HG03060 (cell line): Measurements from ENCODE around the gene DDX41.

Experiments used
- ATAC-seq: cut with Tn5 transposase; IDR thresholded peaks from one replicate; pipeline ENCODE4 v1.9.1; 2021; ENCODE audit warnings: low read depth, moderate number of reproducible peaks; ENCODE audit not compliant: unreplicated experiment

The DDX41 gene

DNA sequence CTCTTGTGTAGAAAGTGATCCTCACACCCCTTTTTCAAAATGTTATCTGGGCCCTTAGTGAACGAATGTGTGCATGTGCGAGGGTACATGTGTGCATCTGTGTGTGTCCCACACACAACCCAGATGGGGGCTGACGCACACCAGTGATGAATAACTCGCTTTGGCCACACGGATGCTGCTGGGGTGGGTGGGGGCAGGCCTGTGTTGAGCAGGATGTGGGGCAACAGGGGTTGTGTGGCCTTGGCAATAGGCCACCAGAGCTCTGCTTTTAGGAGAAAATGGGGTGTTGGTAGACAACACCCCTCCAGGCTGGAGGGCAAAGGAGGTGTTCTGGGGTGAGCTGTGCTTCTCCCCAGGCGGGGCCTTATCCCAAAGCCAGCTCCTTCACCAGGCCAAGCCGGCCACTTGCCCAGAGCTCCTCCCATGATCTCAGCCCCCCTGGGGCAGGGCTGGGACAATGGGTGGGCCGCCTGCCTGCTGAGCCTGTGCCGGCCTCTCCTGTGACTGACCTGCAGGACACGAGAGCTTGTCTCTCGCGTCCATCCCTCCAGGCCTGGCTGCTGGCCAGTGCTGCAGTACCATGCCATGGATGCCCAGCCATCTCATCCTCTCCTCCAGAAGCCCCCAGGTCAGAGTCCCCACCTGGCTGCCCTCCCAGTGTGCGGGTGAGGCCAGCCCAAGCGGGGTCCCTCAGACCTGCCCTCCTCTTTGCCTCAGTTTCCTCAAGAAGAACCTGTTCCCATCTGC, 45.0 kb downstream of the DDX41 start:
- ATAC-seq, result no peak

DNA sequence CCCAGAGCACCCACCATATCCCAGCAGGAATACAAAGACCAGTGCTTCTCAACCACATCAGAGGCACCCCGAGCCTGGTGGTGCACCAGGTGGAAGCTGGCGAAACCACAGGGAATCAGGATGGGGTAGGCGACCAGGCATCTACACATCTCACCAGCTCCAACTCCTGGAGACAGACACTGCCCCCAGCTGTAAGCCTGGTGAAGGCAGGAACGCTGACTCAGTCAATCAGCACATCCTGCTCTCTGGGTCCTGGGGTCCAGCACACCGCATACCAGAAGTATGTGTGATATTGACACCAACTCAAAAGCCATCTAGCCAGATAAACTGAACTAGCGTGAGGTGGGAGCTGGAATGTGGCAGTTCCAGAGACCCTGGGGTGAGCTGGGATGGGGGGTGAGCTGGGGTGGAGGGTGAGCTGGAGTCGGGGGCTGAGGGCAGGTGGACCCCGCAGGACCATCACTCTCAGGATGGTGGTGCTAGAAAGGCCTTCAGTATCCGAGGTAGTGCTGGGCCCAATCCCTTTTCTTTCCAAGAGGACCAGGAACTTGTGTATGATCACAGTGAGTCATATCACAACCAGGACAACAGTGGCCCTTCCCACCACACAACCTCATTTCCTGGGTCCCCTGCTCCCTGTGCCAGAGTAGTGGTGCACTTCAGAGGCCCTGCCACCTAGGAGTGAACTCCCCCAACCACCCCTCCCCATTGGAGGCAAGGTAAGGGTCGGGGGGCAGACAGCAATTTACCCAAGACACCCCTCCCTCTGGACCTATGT, 45.8 kb downstream of the DDX41 start:
- ATAC-seq, result no peak

DNA sequence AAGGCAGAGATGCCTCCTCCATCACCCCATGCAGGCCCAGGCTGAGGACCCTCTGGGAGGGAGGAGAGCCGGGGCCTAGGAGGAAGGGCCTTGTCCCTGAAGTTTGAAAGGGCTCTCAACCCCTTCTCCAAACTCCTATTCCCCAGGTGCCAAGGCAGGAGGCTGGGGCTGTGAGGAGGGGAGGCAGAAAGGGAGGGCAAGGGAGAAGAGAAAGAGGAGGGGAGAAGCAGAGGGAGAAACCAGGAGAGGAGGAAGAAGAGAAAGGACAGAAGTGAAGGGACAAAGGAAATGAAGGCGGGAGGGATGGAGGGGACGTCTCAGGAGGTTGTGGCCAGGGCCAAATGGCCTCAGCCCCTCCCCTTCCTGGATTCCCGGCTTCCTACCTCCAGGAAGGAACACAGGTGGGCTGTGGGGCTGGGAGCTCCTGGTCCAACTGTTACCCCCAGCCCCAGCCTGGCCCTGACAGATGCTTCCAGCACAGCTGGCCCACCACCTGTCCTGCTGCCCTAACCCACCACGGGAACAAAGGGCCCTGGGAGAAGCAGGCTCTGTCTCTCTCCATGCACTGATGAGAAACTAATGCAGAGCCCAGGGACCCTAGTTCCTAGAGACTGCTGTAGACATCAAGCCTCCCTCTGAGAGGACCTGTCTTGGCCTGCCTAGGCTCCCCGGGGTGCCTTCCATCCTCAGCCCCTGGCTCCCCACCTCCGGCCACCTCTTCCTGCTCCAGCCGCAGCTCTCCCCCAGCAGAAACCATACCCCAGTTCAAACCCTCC, 46.8 kb downstream of the DDX41 start:
- no peak for ATAC-seq

DNA sequence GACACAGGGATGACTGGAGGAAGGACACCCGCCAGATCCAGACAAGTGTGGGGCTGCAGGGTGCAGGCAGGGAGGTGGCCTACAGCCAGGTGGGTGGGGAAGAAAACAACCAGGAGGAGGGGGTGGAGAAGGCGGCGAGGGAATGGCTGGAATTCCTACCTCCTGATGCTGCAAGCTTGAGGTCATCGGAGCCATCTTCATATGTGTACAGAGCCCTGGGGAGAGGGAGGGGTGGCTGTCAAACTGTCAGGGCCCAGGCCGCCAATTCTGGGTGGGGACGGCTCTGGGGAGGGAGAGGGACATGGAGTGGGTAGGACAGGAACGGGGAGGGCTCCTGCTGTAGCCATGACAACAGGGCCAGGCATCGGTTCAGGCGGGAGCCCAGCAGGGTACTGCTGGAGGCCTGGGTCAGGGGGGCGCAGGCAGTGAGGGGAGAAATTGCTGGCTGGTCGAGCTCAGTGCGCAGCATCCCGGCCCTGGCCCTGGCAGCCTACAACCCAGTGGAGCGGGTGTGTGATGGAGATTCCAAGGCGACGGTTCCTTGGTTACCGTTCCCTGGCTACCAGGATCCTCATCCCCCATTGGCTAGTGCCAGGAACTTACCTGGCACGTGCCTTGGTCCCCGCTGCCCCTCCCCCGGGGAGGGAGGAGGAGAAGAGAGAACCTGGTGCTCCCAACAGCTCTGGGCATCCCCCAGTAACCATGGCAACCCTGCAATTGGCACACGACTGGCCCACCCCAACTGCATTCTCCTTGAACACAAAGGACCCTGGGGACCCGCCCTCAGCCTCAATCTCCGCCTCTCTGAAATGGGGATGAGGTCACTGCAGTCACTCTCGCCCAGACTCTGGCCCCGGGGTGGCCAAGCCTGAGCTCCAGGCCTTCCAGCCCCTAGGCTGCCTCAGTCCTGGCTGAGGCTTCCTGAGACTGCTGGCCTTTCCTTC, 47.8 kb downstream of the DDX41 start:
- ATAC-seq, result no peak

DNA sequence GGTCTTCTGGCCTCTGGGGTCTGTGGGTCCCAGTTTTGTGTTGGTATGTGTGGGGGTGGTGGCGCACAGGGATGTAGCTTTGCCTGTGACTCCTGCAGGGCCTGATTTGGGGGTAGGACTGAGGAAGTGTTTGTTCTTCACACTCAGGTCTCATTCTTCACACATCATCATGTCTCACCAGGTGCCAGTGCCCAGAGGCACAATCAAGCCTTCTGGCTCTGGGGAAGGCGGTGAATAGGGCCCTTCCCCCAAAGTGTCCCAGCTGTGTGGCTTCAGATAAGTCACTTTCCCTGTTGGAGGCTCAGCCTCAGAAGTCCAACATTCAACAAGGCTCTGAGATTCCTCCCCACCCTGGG, 48.5 kb downstream of the DDX41 start:
- no peak for ATAC-seq

DNA sequence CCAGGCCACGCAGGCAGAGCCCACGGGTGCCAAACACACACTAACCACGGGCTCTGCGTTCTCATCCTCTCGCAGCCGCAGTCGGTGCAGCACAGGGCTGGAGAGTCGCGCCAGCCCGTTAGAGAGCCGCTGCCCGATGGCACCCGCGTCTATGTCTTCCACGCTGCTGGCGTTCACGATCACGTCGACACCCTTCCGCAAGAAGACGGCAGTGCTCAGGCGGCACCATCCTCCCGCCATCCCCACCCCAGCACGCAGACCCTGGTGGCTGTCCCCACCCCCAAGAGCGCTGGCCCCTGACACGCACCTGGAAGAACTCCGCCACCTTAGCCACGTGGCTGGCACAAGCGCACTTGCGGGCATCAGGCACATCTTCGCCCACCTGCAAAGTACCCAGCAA, 49.3 kb downstream of the DDX41 start:
- no peak for ATAC-seq

DNA sequence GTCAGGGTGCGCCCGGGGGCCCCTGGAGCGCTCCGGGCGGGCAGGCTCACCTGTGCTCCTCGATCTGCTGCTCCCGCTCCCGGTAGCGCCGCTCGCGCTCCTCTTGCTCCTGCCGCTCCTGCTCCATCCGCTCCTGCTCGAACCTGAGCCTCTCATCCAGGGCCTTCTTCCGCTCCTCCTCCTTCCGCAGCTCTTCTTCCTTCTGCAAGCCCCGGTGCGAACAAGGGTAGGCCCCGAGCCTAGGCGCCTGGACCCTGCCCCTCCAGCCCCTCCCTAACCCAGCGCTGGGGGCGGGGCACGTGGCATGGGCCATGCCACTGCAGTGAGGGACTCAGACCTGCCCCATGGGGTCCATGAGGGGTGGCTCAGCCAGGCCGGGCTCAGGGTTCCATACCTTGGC, 49.9 kb downstream of the DDX41 start:
- ATAC-seq, result no peak

DNA sequence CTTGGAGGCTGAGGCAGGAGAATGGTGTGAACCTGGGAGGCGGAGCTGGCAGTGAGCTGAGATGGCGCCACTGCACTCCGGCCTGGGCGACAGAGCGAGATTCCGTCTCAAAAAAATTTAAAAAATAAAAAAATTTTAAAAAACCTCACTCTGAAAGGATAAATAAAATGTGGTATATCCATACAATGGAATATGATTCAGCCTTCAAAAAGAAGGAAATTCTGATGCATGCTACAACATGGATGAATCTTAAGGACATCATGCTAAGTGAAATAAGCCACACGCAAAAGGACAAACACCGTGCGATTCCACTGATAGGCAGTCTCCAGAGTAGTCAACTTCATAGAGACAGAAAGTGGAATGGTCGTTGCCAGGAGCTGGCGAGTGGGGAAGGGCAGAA, 51.7 kb downstream of the DDX41 start:
- ATAC-seq, result no peak

DNA sequence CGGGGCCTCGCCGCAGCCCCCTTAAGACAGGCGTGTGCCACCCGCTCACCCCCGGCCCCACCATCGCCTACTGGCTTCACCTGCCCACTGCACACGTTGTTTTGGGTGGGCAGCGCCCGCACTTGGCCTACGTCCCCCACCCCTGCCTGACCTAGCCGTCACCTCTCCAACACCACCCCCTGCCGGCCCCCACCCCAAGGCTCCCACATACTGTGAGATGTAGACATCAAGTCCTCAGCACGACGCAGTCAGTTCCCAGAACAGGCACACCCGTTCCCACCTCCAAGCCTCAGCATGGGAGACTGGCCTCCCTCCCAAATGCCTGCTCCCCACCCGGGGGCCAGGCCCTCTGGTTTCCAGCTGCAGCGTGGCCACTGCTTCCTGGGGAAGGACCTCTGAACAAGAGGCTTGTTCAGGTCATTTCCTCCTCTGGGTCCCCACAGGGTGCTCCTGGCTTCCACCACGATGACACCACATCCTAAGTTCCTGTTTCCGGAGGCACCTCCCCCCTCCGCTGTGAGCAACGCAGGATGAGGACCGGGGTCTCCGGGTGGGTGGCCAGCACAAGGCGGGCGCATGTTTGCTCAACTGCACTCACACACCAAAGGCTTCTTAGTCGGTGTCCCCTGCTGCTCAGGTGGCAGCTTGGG, 54.6 kb downstream of the DDX41 start:
- no peak for ATAC-seq
